Subcutaneous abdominal adipose tissue (tissue), 5 donors: ENCODE data around the gene TMPRSS6.

Experiments
- H3K27ac ChIP-seq: one replicate; pipeline ENCODE4 v1.7.0; 2013; ENCODE audit warnings: low read depth, mild to moderate bottlenecking, inconsistent platforms, low read length, moderate library complexity
- H3K27me3 ChIP-seq, 5 donors: one replicate each; pipeline ENCODE4 v1.7.0; 2013; ENCODE audit warnings: low read length in 5 of 5, inconsistent platforms in 1 of 5; ENCODE audit not compliant: control insufficient read depth in 5 of 5, insufficient read depth in 4 of 5
- H3K36me3 ChIP-seq, 5 donors: one replicate each; pipeline ENCODE4 v1.7.0; 2013; ENCODE audit warnings: low read length in 5 of 5; ENCODE audit not compliant: control insufficient read depth in 5 of 5, insufficient read depth in 5 of 5
- H3K4me1 ChIP-seq, 5 donors: one replicate each; pipeline ENCODE4 v1.7.0; 2013; ENCODE audit warnings: low read length in 5 of 5, mild to moderate bottlenecking in 3 of 5, moderate library complexity in 1 of 5; ENCODE audit not compliant: control insufficient read depth in 5 of 5, insufficient read depth in 5 of 5
- H3K4me3 ChIP-seq, 5 donors: one replicate each; pipeline ENCODE4 v1.7.0; 2013; ENCODE audit warnings: low read length in 5 of 5, low read depth in 1 of 5
- H3K9ac ChIP-seq, 5 donors: one replicate each; pipeline ENCODE4 v1.7.0; 2013; ENCODE audit warnings: low read length in 5 of 5, mild to moderate bottlenecking in 4 of 5, moderate library complexity in 3 of 5
- H3K9me3 ChIP-seq, 5 donors: one replicate each; pipeline ENCODE4 v1.7.0; 2013; ENCODE audit warnings: low read length in 5 of 5; ENCODE audit not compliant: control insufficient read depth in 5 of 5
- donor health status: healthy.
- donor health status: healthy.
- donor health status: healthy.
- donor health status: healthy.
- donor health status: healthy.

TMPRSS6 gene

GRCh38 chr22:37037669-37038068, 71.8 kb downstream of the TMPRSS6 start:
- no peak overlapping the region for H3K9ac ChIP-seq
- H3K4me3 ChIP-seq, result no peak overlapping the region
- no peak overlapping the region for H3K27ac ChIP-seq
- peaks cover 0 to 5% (median 5%) of the 10 kb centered on the region in 5 donors for H3K4me1 ChIP-seq
- no peaks in the 10 kb centered on the region for H3K36me3 ChIP-seq
- no peaks in the 10 kb centered on the region for H3K9me3 ChIP-seq
- peaks cover 7 to 20% (median 12%) of the 10 kb centered on the region in 5 donors for H3K27me3 ChIP-seq

- H3K9me3 ChIP-seq, result no peaks in the 10 kb centered on the region
- peaks cover 7 to 20% (median 12%) of the 10 kb centered on the region in 5 donors for H3K27me3 ChIP-seq
- peaks cover 0 to 14% (median 9%) of the 10 kb centered on the region in 5 donors for H3K4me1 ChIP-seq
- H3K36me3 ChIP-seq, result no peaks in the 10 kb centered on the region
- no peak overlapping the region for H3K4me3 ChIP-seq
- H3K9ac ChIP-seq, result no peak overlapping the region
- H3K27ac ChIP-seq, result no peak overlapping the region
Observed at GRCh38 chr22:37036655-37037377, 72.7 kb downstream of the TMPRSS6 start.

GRCh38 chr22:37033605-37034430, 75.7 kb downstream of the TMPRSS6 start:
- Histone ChIP-seq H3K9me3 (no peaks in the 10 kb centered on the region), H3K9ac (no peak overlapping the region), H3K4me3 (no peak overlapping the region), H3K27ac (no peak overlapping the region), H3K4me1 (peaks cover 0 to 15% (median 9%) of the 10 kb centered on the region in 5 donors), H3K27me3 (peaks cover 7 to 17% (median 12%) of the 10 kb centered on the region in 5 donors), H3K36me3 (peaks cover 0 to 21% (median 16%) of the 10 kb centered on the region in 5 donors)

GRCh38 chr22:37032535-37033460, 76.7 kb downstream of the TMPRSS6 start:
- Histone ChIP-seq H3K4me3 (no peak overlapping the region), H3K9ac (no peak overlapping the region), H3K9me3 (no peaks in the 10 kb centered on the region), H3K27me3 (peaks cover 7 to 15% (median 12%) of the 10 kb centered on the region in 5 donors), H3K4me1 (peaks cover 0 to 15% (median 9%) of the 10 kb centered on the region in 5 donors), H3K36me3 (peaks cover 0 to 23% (median 21%) of the 10 kb centered on the region in 5 donors), H3K27ac (no peak overlapping the region)

GRCh38 chr22:37032134-37032534, 77.4 kb downstream of the TMPRSS6 start:
- no peak overlapping the region for H3K27ac ChIP-seq

GRCh38 chr22:37030560-37031281, 78.8 kb downstream of the TMPRSS6 start:
- H3K9ac ChIP-seq, result no peak overlapping the region
- H3K36me3 ChIP-seq, result peaks cover 0 to 43% (median 39%) of the 10 kb centered on the region in 5 donors
- peaks cover 0 to 16% (median 9%) of the 10 kb centered on the region in 5 donors for H3K4me1 ChIP-seq
- peaks cover 0 to 5% (median 0%) of the 10 kb centered on the region in 5 donors for H3K27me3 ChIP-seq
- no peak overlapping the region for H3K4me3 ChIP-seq
- H3K9me3 ChIP-seq, result no peaks in the 10 kb centered on the region
- H3K27ac ChIP-seq, result no peak overlapping the region

More at GRCh38 chr22:37032134-37032534, 77.4 kb downstream of the TMPRSS6 start:
- Histone ChIP-seq H3K27me3 (peaks cover 2 to 9% (median 6%) of the 10 kb centered on the region in 5 donors), H3K36me3 (peaks cover 0 to 30% (median 27%) of the 10 kb centered on the region in 5 donors), H3K4me1 (peaks cover 0 to 15% (median 9%) of the 10 kb centered on the region in 5 donors), H3K9me3 (no peaks in the 10 kb centered on the region), H3K9ac (no peak overlapping the region), H3K4me3 (no peak overlapping the region)

- Histone ChIP-seq H3K4me1 (peaks cover 0 to 25% (median 9%) of the 10 kb centered on the region in 5 donors), H3K27ac (no peak overlapping the region), H3K36me3 (peaks cover 0 to 60% (median 54%) of the 10 kb centered on the region in 5 donors)
Observed at GRCh38 chr22:37028692-37029674, 80.5 kb downstream of the TMPRSS6 start.

GRCh38 chr22:37027556-37027955, 82.0 kb downstream of the TMPRSS6 start:
- H3K27ac ChIP-seq, result no peak overlapping the region
- no peaks in the 10 kb centered on the region for H3K27me3 ChIP-seq
- H3K36me3 ChIP-seq, result peaks cover 0 to 61% (median 54%) of the 10 kb centered on the region in 5 donors
- H3K4me3 ChIP-seq, result no peak overlapping the region
- peaks cover 0 to 28% (median 10%) of the 10 kb centered on the region in 5 donors for H3K4me1 ChIP-seq
- no peak overlapping the region for H3K9ac ChIP-seq
- no peaks in the 10 kb centered on the region for H3K9me3 ChIP-seq

More at GRCh38 chr22:37028692-37029674, 80.5 kb downstream of the TMPRSS6 start:
- Histone ChIP-seq H3K9me3 (no peaks in the 10 kb centered on the region), H3K9ac (no peak overlapping the region), H3K27me3 (no peaks in the 10 kb centered on the region), H3K4me3 (no peak overlapping the region)
